DMS53 (cell line): Measurements from ENCODE around the gene WNT1.
A peak's percentile ranks its signal among the peaks of the same experiment; 100 is the strongest.

ENCODE experiments used
- DNase-seq: peaks from one replicate; lab custom pipeline; 2025; lab: John Stamatoyannopoulos, UW

Gene WNT1

DNA sequence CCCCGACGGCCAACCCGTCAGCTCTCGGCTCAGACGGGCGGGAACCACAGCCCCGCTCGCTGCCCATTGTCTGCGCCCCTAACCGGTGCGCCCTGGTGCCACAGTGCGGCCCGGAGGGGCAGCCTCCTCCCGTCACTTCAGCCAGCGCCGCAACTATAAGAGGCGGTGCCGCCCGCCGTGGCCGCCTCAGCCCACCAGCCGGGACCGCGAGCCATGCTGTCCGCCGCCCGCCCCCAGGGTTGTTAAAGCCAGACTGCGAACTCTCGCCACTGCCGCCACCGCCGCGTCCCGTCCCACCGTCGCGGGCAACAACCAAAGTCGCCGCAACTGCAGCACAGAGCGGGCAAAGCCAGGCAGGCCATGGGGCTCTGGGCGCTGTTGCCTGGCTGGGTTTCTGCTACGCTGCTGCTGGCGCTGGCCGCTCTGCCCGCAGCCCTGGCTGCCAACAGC, at the start of gene WNT1:
WNT1 (plus strand) TSS at position 32 of the 450 bp plus-strand sequence; CDS start at position 361, 329 bp downstream.
- peak; percentile 64 for DNase-seq

DNA sequence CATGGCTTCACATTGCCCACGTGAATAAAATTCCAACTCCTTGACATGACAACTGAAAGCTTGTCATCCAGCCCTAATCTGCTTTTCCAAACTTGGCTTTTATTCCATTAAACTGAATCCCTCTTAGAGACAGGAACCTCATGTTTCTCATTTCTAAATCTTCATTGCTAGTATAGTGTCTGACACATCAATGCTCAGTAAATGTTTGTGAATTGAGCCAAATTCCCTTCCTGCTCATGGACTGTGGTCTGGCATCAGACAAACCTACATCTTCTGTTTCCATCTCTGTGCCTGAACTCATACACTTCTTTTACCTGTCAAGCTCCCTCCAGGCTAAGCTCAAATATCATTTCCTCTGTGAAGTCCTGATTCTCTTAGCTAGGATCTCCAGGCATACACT, 48.6 kb upstream of the WNT1 start:
- DNase-seq = no peak

DNA sequence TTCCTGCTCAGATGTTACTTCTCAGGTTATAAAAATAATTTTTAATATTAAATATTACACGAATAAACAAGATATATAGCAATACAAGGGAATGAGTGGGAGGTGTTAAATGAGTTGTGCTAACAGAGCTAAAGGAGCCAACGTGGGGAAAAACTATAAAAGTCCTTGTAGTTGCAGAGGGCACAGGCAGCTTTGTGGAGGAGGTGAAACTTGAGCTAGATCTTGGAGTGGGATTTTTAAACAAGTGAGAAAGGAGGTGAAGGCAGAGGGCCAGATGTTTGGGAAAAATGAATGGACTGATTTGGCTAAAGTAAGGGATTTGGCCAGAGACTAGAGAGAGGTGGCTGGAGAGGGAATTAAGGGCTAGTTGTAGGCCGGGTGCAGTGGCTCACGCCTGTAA, 47.6 kb upstream of the WNT1 start:
- no peak for DNase-seq

DNA sequence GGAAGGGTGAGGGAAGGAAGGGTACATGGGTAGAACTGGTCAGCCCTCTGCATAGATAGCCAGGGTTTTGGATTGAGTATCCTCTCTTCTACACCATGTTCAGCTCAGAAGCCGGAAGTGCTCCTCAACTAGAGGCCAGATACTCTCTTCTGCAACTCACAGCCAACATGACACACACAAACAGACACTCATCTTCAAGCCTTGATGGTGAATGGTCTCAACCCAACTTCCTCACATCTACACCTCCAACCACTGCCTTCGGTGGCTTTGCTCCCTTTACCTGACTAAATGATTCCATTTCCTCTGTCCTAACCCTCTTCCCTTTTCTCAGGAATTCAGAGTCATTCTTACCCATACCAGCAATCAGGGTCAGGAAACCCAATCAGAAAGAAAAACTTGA, 45.2 kb upstream of the WNT1 start:
- no peak for DNase-seq

DNA sequence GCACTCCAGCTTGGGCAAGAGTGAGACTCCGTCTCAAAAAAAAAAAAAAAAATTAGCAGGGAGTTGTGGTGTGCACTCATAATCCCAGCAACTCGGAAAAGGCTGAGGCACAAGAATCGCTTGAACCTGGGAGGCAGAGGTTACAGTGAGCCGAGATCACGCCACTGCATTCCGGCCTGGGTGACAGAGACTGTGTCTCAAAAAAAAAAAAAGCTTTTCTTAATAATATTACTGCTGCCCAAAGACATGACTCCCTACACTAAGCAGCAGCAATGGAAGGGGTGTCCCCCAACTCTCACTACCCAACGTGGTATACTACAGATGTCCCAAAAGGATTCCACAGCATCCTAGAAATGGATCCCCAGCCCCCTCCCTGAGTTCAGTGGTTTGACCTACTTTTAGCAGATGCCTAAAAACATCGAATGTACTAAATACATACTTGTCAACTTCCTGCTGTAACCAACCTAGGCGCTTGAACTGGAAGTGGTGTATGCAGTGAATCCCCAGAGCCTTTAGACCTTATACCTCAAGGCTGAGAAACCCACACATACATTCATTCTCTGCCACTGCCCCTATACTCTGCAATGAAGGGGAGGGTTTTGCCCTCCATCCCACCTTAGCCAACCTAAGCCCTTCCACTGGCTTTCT, 44.3 kb upstream of the WNT1 start:
- DNase-seq = no peak

DNA sequence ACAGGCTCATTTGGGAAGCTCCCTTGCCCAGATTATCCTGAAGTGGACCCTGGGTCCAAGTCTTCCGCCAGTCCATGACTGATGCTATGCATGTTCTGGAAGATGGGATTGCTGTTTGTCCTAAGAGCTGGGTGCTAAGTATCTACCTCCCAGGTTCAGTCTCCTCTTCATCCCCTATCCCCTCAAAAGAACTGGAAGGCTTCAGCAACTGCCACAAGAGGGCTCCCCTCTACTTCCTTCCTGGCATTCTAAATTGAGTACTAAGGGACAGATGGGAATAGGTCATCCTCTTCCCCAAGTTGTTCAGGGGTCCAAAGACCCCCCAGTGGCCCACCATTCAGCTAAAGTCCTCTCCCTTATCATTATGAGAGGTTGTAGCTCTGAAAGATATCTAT, 43.8 kb upstream of the WNT1 start:
- DNase-seq = peak; percentile 24

DNA sequence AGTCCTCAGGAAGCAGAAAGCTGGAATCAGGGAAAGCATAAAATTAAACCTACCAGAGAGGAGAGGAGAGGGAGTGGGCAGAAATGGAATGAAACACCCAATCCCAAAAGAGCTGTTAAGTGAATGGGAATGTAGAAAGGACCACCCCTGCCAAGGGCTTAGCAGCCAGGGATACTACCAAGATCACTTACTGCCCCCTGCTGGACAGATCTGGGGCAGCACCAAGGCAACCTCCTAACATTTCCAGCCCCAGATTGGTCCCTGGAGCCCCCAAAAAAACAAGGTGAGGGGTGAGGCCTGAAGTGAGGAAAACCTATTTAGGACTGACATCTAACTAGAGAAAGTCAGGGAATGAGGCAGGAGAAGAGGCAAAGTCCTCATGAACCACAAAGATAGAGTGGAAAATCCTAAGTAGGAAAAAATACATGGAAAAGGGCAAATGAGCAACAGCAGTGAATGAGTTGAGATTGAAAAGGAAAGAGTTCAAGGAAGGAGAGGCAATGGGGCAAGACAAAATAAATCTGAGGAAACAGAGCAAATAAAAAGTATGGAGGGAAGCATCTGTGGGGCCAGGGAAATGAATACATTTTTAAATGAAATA, 41.6 kb upstream of the WNT1 start:
- peak; percentile 77 for DNase-seq

DNA sequence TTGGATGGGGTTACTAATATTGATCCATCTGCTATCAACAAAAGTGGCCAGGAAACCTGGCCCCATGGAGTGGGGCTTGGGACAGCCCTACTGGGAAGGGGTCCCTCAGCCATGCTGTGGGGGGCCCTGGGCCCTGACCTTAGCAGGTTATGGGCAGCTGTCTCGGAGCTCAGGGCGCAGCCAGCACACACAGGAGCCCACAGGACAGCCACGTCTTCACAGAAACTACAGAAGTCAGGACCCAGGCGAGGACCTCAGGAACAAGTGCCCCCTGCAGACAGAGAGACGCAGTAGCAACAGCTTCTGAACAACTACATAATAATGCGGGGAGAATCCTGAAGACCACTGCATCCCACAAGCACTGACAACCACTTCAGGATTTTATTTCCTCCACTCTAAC, 41.0 kb upstream of the WNT1 start:
- DNase-seq = no peak

DNA sequence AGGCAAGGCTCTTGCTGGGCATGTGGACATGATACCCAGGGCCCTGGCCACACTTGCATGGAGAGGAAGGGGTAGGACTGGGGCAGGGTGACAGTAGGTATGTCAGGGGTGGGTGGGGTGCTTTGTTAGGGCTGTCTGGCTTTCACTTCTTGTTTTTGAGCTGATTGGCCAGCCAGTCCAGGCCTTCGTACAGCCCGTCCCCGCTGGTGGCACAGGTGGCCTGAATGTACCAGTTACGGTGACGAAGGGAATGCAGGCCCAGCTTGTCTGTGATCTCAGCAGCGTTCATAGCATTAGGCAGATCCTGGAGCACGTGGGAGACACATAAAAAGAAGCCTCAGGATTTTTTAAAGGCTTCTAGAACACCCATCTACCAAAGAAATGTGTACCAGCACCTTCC, 39.3 kb upstream of the WNT1 start:
- DNase-seq = no peak

DNA sequence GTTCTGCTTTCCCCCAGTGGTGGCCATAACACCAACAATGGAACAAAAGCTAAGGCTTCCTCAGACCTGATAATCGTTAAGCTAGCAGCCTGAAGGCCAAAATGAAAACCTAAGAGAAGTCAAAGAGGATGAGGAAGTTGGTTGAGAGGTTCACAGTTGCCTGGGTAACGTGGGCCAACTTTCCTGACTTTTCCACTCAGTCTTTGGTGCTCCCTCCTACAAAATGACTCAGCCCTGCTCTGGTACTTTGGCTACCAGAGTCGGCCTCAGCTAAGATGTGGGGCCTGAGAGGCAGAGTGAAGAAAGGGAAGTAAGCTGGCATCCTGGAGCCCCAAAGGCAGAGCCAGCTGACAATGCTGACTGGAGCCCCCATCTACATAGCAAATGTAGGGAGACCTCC, 37.9 kb upstream of the WNT1 start:
- DNase-seq = no peak

DNA sequence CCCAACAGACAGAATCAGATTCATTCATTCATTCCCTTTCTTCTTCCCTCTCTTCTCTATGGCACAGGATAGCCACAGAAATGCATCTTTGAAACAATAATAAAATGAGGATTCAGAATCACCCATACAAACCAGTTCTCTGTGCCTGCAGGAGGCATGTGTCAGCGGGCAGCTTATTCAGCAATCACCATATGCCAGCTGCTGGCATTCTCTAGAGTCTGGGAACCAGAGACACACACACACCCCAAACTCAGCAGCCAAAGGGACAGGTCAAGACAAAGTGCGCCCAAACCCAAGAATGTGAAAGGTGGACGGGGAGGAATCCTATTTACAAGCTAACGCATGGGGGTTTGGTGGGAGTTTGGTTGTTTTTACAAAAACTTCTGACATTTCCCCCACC, 34.9 kb upstream of the WNT1 start:
- DNase-seq = no peak

DNA sequence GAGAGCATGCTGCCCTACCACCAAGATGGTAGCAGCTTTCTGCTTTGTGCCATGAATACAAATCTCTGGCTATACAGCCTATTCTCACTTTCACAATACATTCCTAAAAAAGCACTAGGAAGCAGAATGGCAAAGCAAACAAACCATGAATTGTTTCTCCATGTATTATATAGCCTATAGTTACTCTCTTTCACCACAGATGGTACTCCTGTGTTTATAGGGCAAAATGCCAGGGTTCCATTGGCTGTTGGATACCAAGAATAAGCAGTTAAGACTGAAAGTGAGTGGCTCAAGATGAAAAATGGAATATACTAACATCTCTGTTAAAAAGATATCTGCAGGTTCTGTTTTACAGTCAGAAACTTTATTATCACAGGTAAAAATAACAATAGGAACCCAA, 31.9 kb upstream of the WNT1 start:
- DNase-seq = no peak

DNA sequence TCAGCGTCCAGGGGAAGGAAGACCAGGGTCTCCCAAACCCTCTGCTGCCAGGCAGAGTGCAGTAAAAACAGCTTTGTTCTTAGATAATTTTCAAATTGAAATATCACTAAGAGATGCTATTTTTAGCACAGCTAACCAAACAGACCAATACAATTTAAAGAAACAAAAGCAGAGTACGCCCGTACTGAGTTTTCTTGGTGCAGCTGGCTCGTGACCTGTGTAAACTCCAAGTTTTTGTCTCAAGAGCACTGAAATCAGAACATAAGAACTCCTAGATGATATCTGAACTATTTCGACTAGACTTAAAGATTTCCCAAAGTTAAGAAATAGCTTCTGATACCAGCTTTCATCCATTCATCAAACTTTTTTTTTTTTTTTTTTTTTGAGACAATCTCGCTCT, 31.2 kb upstream of the WNT1 start:
- DNase-seq = no peak

DNA sequence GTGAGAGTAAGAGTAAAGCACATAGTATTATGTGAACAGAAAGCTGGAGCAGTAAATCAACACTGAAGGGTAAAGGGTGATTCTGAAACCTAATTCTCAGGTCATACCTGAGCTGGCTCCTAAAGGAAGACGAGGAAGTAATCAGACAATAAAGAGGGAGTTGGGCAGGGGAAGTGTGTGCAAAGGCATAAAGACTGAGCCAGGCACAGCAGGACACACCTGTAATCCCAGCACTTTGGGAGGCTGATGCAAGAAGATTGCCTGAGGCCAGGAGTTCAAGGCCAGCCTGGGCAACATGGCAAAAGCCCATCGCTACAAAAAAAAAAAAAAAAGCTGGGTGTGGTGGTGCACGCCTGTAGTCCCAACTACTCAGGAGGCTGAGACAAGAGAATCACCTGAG, 30.4 kb upstream of the WNT1 start:
- no peak for DNase-seq

DNA sequence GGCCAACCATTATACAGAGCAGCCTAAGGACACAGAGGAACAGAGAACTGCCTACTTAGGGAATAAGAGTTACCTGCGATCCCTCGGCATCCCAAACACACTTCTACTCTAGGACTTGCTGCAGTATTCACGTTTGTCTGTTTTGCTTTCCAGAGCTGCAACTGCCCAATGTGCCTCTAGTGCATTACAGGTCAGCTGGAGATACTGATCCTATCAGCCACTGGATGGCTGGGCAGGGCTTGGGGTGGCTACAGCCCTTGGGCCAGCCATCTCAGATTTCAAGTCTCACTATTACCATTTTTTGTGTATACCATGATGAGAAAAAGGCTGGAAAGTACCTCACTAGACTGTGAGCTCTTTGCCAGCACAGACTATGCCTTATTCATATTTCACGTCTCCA, 25.4 kb upstream of the WNT1 start:
- no peak for DNase-seq

DNA sequence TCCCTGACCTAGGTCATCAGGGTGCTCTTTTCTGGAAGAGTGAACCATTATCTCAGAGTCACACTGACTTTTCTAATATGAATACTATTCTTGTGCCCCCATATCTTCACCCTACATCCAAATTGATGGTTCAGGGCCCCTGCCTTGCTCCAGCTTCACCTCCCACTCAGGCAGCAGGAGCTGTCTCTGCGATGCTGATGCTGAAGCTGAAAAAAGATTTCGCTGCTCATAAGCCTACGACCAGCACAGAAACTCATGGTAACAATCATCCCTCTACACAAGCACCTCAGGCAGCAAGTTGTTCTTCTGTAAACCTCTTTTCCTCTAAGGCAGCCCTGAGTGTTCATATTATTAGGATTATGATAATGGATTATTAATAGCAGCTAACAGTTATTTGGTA, 24.1 kb upstream of the WNT1 start:
- DNase-seq = no peak

DNA sequence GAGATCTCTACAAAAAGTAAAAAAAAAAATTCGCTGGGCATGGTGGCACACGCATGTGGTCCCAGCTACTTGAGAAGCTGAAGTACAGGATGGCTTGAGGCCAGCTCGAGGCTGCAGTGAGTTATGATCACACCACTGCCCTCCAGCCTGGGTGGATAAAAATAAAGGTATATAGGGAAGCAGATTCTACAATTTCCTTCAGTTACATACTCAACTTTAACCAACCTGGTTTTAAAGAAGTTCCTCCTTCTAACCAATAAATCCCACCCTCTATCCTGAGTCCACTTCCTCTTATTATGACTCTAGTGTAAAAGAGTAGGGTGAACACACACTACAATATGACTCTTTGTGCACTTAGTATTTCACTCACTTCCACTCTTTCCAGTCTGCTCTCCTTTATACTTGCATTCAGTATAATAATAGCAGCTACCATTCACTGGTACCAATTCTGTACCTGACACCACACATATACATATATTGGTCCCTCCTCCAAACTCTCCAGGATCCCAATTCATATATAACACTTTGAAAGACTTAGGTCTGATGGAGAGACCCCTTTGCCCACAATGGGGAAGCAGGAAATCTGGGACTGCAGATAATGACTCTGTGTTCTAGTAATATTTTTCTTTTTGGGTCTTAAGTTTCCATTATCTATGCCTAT, 23.2 kb upstream of the WNT1 start:
- DNase-seq = no peak

DNA sequence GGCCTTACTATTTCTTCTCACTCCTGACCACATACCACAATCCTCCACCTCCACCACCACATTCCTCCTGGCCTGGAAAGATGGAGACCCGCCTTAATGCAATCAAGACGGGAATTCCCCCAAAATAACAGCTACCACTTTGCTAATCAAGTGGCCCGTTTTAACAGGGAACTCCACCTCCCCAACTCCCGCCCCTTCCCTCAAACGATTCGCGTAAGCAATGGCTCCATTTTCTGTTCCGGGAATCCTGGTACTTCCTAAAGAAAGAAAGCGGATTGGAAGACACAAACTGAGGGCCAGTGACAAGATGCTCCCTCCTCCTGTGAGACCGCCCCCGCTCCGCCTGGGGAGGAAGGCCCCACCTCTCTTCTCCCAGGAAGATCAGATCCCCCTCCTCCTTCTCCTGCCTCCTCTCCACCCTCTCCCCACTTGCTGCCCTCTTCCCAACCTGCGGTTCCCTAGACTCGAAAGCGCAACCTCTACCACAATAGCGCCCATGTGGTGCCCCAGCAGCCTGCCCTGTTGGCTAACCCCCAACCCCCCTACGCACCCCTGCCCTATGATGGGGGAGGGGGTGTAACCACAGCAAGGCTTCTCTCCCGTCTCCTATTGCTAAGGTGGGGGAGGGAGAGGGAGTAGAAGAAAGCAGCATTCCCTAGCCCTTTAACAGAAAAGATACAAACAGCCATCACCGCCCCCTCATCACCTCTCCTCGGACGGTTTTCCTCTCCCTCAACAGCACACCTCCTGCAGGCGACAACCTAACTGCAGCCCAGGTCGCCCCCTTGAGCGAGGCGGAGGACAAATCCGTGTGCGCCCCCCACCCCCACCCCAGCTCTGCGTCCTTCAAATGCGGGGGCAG, 21.6 kb upstream of the WNT1 start:
- peak; percentile 84 for DNase-seq

DNA sequence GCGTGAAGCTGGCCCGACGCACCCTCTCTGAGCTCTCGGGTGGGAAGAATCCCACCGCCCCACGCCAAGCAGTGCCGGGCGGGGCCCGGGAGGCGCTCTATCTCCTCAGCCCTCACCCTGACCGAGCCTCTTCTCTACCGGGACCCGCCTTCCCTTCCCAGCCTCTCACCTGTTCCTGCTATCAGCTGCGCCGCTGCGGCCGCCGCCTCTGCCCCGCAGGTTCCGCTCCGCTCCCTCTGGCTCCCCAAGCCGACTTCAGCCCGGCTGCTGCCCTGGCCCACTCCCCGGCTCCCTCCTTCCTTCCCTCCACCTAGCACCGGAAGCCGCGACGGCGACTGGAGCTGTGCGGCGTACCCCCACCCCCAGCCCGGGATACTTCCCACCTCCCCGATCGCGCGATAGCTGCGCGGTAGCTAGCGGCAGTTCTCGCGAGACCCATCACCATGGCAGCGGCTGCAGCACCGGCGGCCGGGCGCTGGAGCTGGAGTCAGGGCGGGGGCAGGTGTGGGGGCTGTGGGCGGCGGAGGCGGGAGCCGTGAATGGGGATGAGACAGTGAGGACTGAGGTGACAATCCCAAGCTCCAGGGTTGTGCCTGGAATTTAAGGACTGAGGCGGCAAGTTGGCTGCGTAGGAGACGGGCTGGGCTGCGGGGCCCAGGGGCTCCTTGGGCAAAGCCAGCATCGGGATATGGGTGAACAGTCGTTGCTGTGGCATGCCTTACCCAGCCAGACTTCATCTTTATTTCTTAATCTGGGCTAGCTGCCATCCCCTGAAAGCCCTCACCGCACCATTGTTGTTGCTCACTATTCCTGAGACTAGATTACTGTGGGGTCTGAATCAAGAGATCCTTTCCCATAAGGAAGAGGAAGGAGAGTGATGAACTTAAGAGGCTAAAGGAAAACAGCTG, 20.7 kb upstream of the WNT1 start, which contains the start of gene ARF3:
ARF3 (minus strand) TSS at position 347 of the 908 bp plus-strand sequence. CDS start 16,392 bp downstream, outside the sequence.
- DNase-seq = peak; percentile 98

DNA sequence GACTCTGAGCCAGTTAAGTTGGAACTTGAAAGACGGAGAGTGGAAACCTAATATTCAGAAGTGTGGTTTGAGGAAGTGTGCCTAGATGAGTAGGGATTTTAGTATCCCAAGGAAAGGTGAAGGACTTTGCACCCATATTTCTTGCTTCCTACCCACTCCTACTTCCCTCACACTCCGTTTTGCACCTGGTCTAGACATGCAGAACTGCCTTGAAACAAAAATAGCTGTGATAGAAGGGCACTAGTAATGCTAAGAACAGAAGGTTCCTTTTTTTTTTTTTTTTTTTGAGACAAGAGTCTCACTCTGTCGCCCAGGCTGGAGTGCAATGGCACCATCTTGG, 20.1 kb upstream of the WNT1 start:
- DNase-seq = no peak

DNA sequence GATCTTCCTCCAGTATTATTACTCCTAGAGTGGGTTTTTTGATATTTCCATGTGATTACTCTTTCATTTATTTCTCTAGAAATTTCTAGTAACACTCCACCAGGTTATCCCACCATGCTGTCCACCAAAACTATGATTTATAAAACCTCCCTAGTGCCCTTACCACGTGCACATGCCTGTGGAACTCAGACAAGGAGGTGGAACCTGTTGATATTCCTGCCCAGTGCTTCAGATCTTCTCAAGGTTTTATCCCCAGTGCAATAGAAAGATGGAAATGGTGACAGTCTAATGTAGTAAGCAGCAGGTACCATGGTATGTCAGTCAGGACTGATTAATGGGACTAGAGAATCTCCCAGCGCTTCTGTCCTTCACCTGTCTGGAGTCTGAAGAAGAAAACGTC, 17.3 kb upstream of the WNT1 start:
- DNase-seq = no peak

DNA sequence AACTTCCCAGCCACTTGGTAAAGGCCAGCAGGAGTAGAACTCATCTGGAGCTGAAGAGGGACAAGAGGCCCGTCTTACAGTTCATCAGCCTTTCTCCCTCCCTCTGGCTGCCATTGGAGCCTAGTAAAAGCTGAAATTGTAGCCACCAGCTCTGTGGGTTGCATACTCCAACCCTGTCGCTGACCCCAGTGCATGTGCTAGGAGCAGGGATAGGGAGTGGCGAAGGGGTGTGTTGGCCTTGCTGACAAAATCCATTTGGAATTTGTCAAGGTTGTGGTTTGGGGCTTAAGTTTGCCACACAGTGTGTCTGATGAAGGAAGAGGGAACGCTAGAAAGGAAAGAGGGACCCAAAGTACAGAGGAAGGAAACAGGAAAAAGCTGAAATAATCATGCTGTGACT, 16.8 kb upstream of the WNT1 start:
- no peak for DNase-seq
